ENCODE data around the gene PRKAR2B.

DNA sequence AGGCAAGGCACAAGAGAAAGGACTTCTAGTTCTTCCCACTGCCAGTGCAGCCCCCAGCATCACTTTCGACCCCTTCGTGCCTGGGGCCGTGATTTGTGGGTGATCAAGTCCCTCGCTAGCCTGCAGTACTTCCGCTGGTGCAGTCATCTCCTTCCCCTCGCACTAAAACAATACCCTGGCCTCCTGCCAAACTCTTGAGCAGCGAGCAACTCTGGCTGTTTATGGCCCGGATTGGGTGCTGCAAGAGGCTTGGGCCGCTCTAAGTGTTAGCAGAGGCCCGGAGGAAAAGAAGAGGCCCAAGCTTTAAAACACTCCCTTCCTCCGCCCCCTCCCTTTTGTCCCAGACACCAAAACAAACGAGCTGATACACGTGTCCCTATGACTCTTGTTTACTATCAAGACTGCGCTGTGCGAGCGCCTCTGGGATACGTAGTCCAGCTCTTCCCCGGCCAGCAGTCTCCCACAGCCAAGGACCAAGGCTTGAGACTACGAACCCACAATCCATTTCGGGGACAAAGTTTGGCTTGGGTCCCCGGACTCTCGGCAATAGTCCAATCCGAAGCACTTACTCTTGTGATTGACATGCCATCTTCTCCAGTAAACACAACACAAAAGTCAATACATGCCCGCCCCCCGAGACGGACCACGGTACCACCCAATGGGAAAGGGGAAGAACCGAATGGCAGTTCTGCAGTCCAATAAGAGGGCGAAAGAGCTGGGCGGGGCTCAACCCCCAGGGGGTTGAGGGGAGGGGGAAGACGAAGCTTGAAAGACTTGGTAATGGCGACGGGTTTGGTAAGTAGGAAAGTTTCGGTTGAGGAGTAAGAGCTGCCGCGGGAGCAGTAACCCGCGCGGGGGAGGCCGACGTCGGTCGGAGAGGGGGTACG lies 124.0 kb downstream of the PRKAR2B start, which contains the start of gene HBP1:
- no peak for TF ChIP-seq CTBP1 (IDR thresholded peaks at IDR 0.05; ENCODE audit: borderline replicate concordance)
- TF ChIP-seq BHLHE40 (IDR thresholded peaks at IDR 0.05; ENCODE audit: borderline replicate concordance) = no peak
- no peak for TF ChIP-seq LEF1 (IDR thresholded peaks at IDR 0.05; ENCODE audit: borderline replicate concordance)
- TF ChIP-seq FOXM1 (IDR thresholded peaks at IDR 0.05; ENCODE audit: borderline replicate concordance) = no peak

All from HEK293T (cell line).